Fibroblast of lung (primary cell): Measurements from ENCODE around the gene TRAPPC5.

Experiments
- CTCF ChIP-seq, 2 donors: IDR thresholded peaks in 1 of 2; conservative IDR thresholded peaks in 1 of 2; 1 replicate in 1 of 2; 2 replicates in 1 of 2; pipeline ENCODE4 v1.5.1; 2011 to 2012; ENCODE audit warnings: low read length in 2 of 2, control low read depth in 1 of 2, inconsistent platforms in 1 of 2, low read depth in 1 of 2, mild to moderate bottlenecking in 1 of 2
- EZH2 ChIP-seq: IDR thresholded peaks from 2 replicates; pipeline ENCODE4 v1.5.1; 2012; ENCODE audit warnings: low read length, control low read depth, mild to moderate bottlenecking; ENCODE audit errors: missing control alignments

- TF ChIP-seq CTCF (conservative IDR thresholded peaks at IDR 0.05 in 1 of 2, IDR thresholded peaks at IDR 0.05 in 1 of 2; ENCODE audit: low read depth in 1 of 2, low read length in 2 of 2) (no peak), EZH2 (no peak)
Measured at GRCh38 chr19:7678971-7679751, 1.5 kb upstream of the TRAPPC5 start.
